HepG2 (cell line): ENCODE data around the gene GGT7. TPM values are rescaled to one million over a fixed set of nuclear protein-coding genes. Genes with fewer than 3 reads are reported as not detected.

Source experiments
- AHR ChIP-seq: IDR thresholded peaks from 2 replicates; pipeline ENCODE4 v1.6.1; 2018; ENCODE audit warnings: missing genetic modification reagents, missing compliant biosample characterization
- ARID5B ChIP-seq: IDR thresholded peaks from 2 replicates; pipeline ENCODE4 v1.4.0; 2020; ENCODE audit warnings: mild to moderate bottlenecking, missing genetic modification reagents
- DBP ChIP-seq: sonication (generic); formaldehyde crosslinking; IDR thresholded peaks from 2 replicates; pipeline ENCODE4 v1.4.0; 2020; ENCODE audit warnings: missing genetic modification reagents; ENCODE audit errors: not compliant biosample characterization
- DZIP1 ChIP-seq: sonication (generic); formaldehyde crosslinking; IDR thresholded peaks from 2 replicates; pipeline ENCODE4 v1.5.0; 2020; ENCODE audit warnings: mild to moderate bottlenecking, missing genetic modification reagents
- HNF4A ChIP-seq: sonication (generic); formaldehyde crosslinking; IDR thresholded peaks from 2 replicates; pipeline ENCODE4 v1.4.0; 2020; ENCODE audit warnings: missing genetic modification reagents
- U2AF1 ChIP-seq: fragments of 200-400 bp; formaldehyde crosslinking; optimal IDR thresholded peaks from 2 replicates; pipeline ENCODE3; 2017; ENCODE audit warnings: mild to moderate bottlenecking, low read depth, low read length
- ZBTB43 ChIP-seq: sonication (generic); formaldehyde crosslinking; conservative IDR thresholded peaks from 2 replicates; pipeline ENCODE4 v1.4.0; 2020; ENCODE audit warnings: missing genetic modification reagents
- ZFP91 ChIP-seq: sonication (generic); formaldehyde crosslinking; IDR thresholded peaks from 2 replicates; pipeline ENCODE4 v1.9.0; 2022; ENCODE audit warnings: missing genetic modification reagents, mild to moderate bottlenecking, borderline replicate concordance
- ZNF142 ChIP-seq: sonication (generic); formaldehyde crosslinking; IDR thresholded peaks from 2 replicates; pipeline ENCODE4 v1.4.0; 2020; ENCODE audit warnings: missing genetic modification reagents
- ZNF672 ChIP-seq: sonication (generic); formaldehyde crosslinking; IDR thresholded peaks from 2 replicates; pipeline ENCODE4 v1.8.1; 2022; ENCODE audit warnings: missing genetic modification reagents
- polyA plus RNA-seq, 8 experiments: library from polyadenylated mRNA; depleted of rRNA in 3 of 8; stranded (reverse) in 7 of 8; unstranded in 1 of 8; fragments of >200 nt; fragmentation: Illumina TruSeq in 4 of 8; extraction: Trizol in 4 of 8; gene quantifications; 2 replicates each; pipeline versions ENCODE4 v1.2.1 to v1.2.3, GENCODE V29; 2011 to 2016; ENCODE audit warnings: low read depth in 4 of 8, missing spikeins in 1 of 8, mixed read lengths in 1 of 8; ENCODE audit not compliant: insufficient read depth in 1 of 8
- total RNA-seq, 5 experiments: library from RNA; depleted of rRNA; stranded (reverse); fragments of >200 nt; fragmentation: Illumina TruSeq; extraction: Trizol; gene quantifications; 2 replicates each; pipeline ENCODE4 v1.2.3, GENCODE V29; 2016; ENCODE audit warnings: low read depth in 1 of 5

GGT7 gene
- total and polyA plus RNA-seq, 2 of the 13 experiments (the other 11 are each of a cell fraction or from before 2014, with no cell fraction given): 6.6 to 23.0 TPM

GRCh38 chr20:34875642-34876405 is 3.2 kb upstream of the GGT7 start (continued):
- TF ChIP-seq HNF4A (CRISPR knock-in tag) (0 out of 2 replicates have a peak, but pooled peaks have one; percentile 28), ZNF142 (CRISPR knock-in tag) (0 out of 2 replicates have a peak, but pooled peaks have one; percentile 60), ZBTB43 (no peak; the same call in 1 of the 2 replicates), DBP (CRISPR knock-in tag) (no peak), ARID5B (CRISPR knock-in tag) (peak; percentile 54; the same call in 1 of the 2 replicates), AHR (peak; percentile 89; the same call in 1 of the 2 replicates), DZIP1 (CRISPR knock-in tag) (no peak), ZFP91 (CRISPR knock-in tag) (0 out of 2 replicates have a peak, but pooled peaks have one; percentile 9), U2AF1 (no peak), ZNF672 (CRISPR knock-in tag) (no peak)
